ENCODE data around the gene PTX4. TPM values are rescaled to one million over a fixed set of nuclear protein-coding genes. Genes with fewer than 3 reads are reported as not detected.

PTX4 gene
- total RNA-seq, 4 donors from 2014 or later: not detected

DNA sequence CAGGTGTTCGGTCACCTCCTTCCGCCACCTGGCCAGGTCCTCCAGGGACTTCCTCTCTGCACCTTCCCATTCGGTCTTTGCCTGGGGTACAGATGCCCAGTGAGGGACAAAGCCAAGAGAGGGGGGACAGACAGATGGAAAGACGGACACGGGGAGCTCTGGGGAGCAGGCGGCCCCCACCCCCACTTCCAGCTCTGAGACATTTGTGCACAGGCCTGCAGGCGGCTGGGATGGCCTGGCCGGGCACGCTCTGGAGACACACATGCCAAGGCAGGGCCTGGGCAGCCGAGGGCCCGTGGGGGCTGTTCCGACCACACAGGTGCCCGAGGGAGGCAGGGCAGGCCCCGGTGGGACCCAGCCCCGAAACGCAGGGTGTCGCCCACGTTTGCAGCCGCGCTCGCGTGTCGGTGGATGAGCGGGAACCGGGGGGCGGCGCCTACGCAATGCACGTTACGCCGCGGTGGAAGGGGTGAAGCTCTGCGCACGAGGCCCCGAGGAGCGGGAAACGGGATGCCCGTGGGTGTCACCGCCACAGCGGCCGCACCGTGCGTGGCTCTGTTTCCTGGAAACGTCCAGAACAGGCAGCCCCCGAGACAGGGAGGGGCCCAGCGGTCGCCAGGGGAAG is 51.9 kb downstream of the PTX4 start:
- WGBS, 2 donors: 89% methylated on average over 39 to 47 of the region's 47 CpGs
- TF ChIP-seq POLR2A (IDR thresholded peaks at IDR 0.05): no peak
- TF ChIP-seq, protein P1, sequence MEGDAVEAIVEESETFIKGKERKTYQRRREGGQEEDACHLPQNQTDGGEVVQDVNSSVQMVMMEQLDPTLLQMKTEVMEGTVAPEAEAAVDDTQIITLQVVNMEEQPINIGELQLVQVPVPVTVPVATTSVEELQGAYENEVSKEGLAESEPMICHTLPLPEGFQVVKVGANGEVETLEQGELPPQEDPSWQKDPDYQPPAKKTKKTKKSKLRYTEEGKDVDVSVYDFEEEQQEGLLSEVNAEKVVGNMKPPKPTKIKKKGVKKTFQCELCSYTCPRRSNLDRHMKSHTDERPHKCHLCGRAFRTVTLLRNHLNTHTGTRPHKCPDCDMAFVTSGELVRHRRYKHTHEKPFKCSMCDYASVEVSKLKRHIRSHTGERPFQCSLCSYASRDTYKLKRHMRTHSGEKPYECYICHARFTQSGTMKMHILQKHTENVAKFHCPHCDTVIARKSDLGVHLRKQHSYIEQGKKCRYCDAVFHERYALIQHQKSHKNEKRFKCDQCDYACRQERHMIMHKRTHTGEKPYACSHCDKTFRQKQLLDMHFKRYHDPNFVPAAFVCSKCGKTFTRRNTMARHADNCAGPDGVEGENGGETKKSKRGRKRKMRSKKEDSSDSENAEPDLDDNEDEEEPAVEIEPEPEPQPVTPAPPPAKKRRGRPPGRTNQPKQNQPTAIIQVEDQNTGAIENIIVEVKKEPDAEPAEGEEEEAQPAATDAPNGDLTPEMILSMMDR (IDR thresholded peaks at IDR 0.05): no peak
- no peak overlapping the region for H3K4me3 ChIP-seq (ENCODE audit: low read depth, poor library complexity, severe bottlenecking)
- intact Hi-C loops (cut with DNase I; ENCODE audit: low total_unique reads): no loop called here
- DNase-seq (ENCODE audit: low spot score in 2 of 2): no peak

DNA sequence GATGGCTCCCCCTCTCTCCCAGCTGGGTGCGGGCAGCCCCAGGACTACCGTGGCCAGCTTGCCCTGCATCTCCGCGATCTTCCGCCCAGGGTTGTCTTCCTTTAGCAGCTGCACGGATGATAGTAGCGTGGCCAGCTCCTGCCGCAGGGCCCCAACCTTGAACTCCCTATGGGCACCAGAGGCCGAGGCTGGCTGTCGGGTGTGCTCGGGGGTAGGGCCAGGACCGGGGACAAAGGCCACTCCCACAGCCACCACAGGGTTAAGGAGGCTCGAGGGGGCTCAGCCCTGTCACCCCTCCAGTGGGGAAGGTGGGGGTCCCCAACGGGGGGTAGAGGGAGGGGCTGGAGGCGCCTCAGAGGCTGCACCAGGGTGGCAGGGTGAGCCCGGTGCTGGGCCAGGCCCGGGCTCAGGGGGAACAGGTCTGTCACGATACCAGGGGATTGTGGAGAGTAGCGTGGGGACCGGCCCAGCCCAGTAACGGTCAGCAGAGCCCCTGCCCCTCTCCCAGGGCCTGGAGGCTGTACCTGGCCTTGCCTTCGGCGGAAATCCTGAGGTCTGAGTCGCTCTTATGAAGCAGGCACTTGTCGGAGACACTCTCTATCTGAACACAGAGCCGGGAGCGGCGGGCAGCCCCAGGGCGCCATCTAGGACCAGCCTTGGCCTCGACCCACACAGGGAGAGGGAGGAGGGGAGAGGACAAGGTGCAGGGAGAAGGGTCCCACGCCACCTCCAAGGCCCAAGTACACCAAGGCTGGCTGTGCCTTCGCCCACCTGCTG is 52.6 kb downstream of the PTX4 start:
- TF ChIP-seq, protein P1 (IDR thresholded peaks at IDR 0.05): no peak
- TF ChIP-seq POLR2A (IDR thresholded peaks at IDR 0.05): no peak
- DNase-seq (ENCODE audit: low spot score in 2 of 2): no peak
- 90% methylated on average over 29 to 32 of the region's 32 CpGs for WGBS, 2 donors
- intact Hi-C loops (cut with DNase I; ENCODE audit: low total_unique reads): no loop called here
- H3K4me3 ChIP-seq (ENCODE audit: low read depth, poor library complexity, severe bottlenecking): no peak overlapping the region

Other genes starting within 250 kb of the PTX4 start
- 10 to 100 TPM; 16.4 to 93.5 (median 29.8) TPM for gene TPSAB1, start 248.2 kb downstream of the PTX4 start, total RNA-seq
- gene TPSD1, start 232.9 kb downstream of the PTX4 start, total RNA-seq: 1 to 10 TPM in 3 of 4 donors, under 1 TPM in 1; 0.93 to 7.1 (median 2.4) TPM
- 100 to 1,000 TPM in 1 of 4 donors, 10 to 100 TPM in 3; 42.1 to 138 (median 47.4) TPM for gene UBE2I, start 179.3 kb downstream of the PTX4 start, total RNA-seq
- 1 to 10 TPM; 1.5 to 5.4 (median 2.4) TPM for gene BAIAP3, start 155.3 kb downstream of the PTX4 start, total RNA-seq
- 100 to 1,000 TPM in 1 of 4 donors, 10 to 100 TPM in 3; 76.8 to 106 (median 90.5) TPM for gene TSR3, start 137.1 kb downstream of the PTX4 start, total RNA-seq
- 10 to 100 TPM; 46.5 to 65.7 (median 60.0) TPM for gene GNPTG, start 137.0 kb downstream of the PTX4 start, total RNA-seq
- 10 to 100 TPM; 25.7 to 63.4 (median 36.6) TPM for gene UNKL, start 74.2 kb downstream of the PTX4 start, total RNA-seq
- gene UQCC4, start 68.2 kb downstream of the PTX4 start, total RNA-seq: 10 to 100 TPM; 17.5 to 28.9 (median 21.7) TPM
- gene PERCC1, start 57.9 kb downstream of the PTX4 start, total RNA-seq: not detected
- gene CCDC154, start 44.4 kb downstream of the PTX4 start, total RNA-seq: under 1 TPM in 3 of 4 donors, not detected in 1; 0.49 to 0.61 (median 0.52) TPM
- 100 to 1,000 TPM in 1 of 4 donors, 10 to 100 TPM in 3; 46.3 to 140 (median 72.4) TPM for gene CLCN7, start 13.9 kb downstream of the PTX4 start, total RNA-seq
- gene TELO2, start 4.4 kb upstream of the PTX4 start, total RNA-seq: 10 to 100 TPM; 23.1 to 40.0 (median 34.1) TPM
- 10 to 100 TPM; 13.7 to 26.0 (median 26.0) TPM for gene TMEM204, start 44.7 kb upstream of the PTX4 start, total RNA-seq
- gene IFT140, start 123.1 kb upstream of the PTX4 start, total RNA-seq: 10 to 100 TPM; 12.5 to 24.7 (median 16.2) TPM
- gene CRAMP1, start 123.4 kb upstream of the PTX4 start, total RNA-seq: 10 to 100 TPM; 14.2 to 29.6 (median 19.3) TPM
- 10 to 100 TPM; 23.3 to 40.1 (median 38.1) TPM for gene JPT2, start 189.3 kb upstream of the PTX4 start, total RNA-seq
- gene MAPK8IP3, start 217.3 kb upstream of the PTX4 start, total RNA-seq: 10 to 100 TPM; 59.9 to 95.8 (median 62.9) TPM

Measured in lower leg skin (tissue), 4 donors.